ENCODE results near the gene TLE1. TPM values are rescaled to one million over a fixed set of nuclear protein-coding genes. Genes with fewer than 3 reads are reported as not detected.

The TLE1 gene
- total and polyA plus RNA-seq, 2 of the 4 experiments (the other 2 are of a cell fraction), result 36.0 to 51.0 TPM

DNA sequence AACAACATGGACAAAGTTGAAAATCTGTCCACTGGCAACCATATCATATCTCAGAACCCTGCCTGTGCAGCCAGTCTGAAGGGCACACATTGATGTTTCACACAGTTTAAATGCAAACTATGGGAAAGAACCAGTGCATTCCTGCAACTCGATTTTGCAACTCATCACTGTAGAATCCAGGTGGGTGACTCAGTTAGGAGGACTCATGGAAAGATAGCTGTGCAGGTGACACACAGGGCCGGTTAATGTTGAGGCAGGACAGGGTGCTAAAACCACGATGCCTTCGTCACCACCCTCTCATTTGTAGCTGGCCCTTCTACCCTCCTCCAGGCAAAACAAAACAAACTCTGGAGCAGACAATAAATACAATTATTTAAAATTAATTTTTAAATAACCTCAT is 62.8 kb downstream of the TLE1 start:
- no peaks in the 10 kb centered on the region for H3K27me3 ChIP-seq (ENCODE audit: control insufficient read depth, insufficient read depth, low read length)
- ATAC-seq (ENCODE audit: low read depth) (peak; percentile 43), DNase-seq (peak; percentile 75)
- H3K23ac ChIP-seq (ENCODE audit: low read depth, low read length), result no peak overlapping the region
- no peak overlapping the region for H3K14ac ChIP-seq (replicated peaks; ENCODE audit: low read depth, low read length)
- H3K56ac ChIP-seq (ENCODE audit: extremely low read depth, insufficient read depth, low read length), result no peak overlapping the region
- no peak overlapping the region for H3K18ac ChIP-seq (ENCODE audit: low read depth, low read length)
- H3K9ac ChIP-seq (ENCODE audit: low read depth, low read length), result no peak overlapping the region
- WGBS, 2 experiments (ENCODE audit: extremely low coverage in 2 of 2, insufficient read length in 1 of 2), result 0% methylated on average over 1 of the region's 4 CpGs; no CpG with 5 or more reads in 1 of the 2 experiments
- H2BK120ac ChIP-seq (ENCODE audit: low read depth, low read length), result no peak overlapping the region
- H3K27ac ChIP-seq (ENCODE audit: insufficient read depth, low read length), result no peak overlapping the region
- H2AK9ac ChIP-seq (replicated peaks; ENCODE audit: low read depth, low read length, poor library complexity), result no peak overlapping the region
- BruUV-seq (replicated peaks), result no TSS peak
- H4K20me1 ChIP-seq (ENCODE audit: insufficient read depth, low read length), result no peaks in the 10 kb centered on the region
- H4K91ac ChIP-seq (ENCODE audit: insufficient read depth, low read depth, low read length), result no peak overlapping the region
- H3K9me1 ChIP-seq (ENCODE audit: insufficient read depth, low read length), result peaks cover 11% of the 10 kb centered on the region
- TF ChIP-seq FOS (IDR thresholded peaks at IDR 0.05; ENCODE audit: low read depth, low read length) (peak; percentile 52; the same call in 1 of the 2 replicates), CEBPB (IDR thresholded peaks at IDR 0.05; ENCODE audit: low read depth, low read length) (peak; percentile 83; the same call in 1 of the 2 replicates), BHLHE40 (IDR thresholded peaks at IDR 0.05; ENCODE audit: low read depth, low read length) (0 out of 2 replicates have a peak, but pooled peaks have one; percentile 32)
- TF ChIP-seq, protein P1, sequence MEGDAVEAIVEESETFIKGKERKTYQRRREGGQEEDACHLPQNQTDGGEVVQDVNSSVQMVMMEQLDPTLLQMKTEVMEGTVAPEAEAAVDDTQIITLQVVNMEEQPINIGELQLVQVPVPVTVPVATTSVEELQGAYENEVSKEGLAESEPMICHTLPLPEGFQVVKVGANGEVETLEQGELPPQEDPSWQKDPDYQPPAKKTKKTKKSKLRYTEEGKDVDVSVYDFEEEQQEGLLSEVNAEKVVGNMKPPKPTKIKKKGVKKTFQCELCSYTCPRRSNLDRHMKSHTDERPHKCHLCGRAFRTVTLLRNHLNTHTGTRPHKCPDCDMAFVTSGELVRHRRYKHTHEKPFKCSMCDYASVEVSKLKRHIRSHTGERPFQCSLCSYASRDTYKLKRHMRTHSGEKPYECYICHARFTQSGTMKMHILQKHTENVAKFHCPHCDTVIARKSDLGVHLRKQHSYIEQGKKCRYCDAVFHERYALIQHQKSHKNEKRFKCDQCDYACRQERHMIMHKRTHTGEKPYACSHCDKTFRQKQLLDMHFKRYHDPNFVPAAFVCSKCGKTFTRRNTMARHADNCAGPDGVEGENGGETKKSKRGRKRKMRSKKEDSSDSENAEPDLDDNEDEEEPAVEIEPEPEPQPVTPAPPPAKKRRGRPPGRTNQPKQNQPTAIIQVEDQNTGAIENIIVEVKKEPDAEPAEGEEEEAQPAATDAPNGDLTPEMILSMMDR (conservative IDR thresholded peaks at IDR 0.05; ENCODE audit: low read depth, low read length), result no peak
- intact Hi-C loops (cut with micrococcal nuclease), result no loop called here
- H3K79me1 ChIP-seq (ENCODE audit: low read depth in 1 of 2, low read length in 2 of 2), result peaks cover 17 to 26% of the 10 kb centered on the region in 2 experiments
- H3K9me3 ChIP-seq (ENCODE audit: control insufficient read depth, insufficient read depth, low read length), result no peaks in the 10 kb centered on the region
- no peak overlapping the region for H3K4me2 ChIP-seq (ENCODE audit: low read depth, low read length)
- no peak overlapping the region for H3K4me3 ChIP-seq (ENCODE audit: insufficient read depth, low read depth, low read length)
- H4K5ac ChIP-seq (ENCODE audit: low read depth, low read length), result no peak overlapping the region
- dilution Hi-C loops (cut with HindIII; ENCODE audit: low sequenced_read_pairs, unreplicated experiment), result no loop called here
- no peak overlapping the region for H2AFZ ChIP-seq (replicated peaks; ENCODE audit: low read length, poor library complexity)
- no peak overlapping the region for H2BK5ac ChIP-seq (ENCODE audit: low read depth, low read length, poor library complexity, severe bottlenecking)
- no peak overlapping the region; the same call in 2 of the 3 replicates for H2BK15ac ChIP-seq (ENCODE audit: low read depth, low read length)
- ChIA-PET POLR2A (ENCODE audit: unreplicated experiment) (interaction anchor here (0.7 kb wide), 1 partner anchor 272 kb away, joined by 10 read pairs; no protein-coding TSS in a partner anchor), CTCF (interaction anchor here (0.7 kb wide), 1 partner anchor 256 kb away, joined by 5 read pairs; no protein-coding TSS in a partner anchor)
- peaks cover 4% of the 10 kb centered on the region; the same call in 1 of the 2 replicates for H3K4me1 ChIP-seq (ENCODE audit: control insufficient read depth, insufficient read depth, low read length)
- peak overlapping the region; percentile 39; the same call in 1 of the 2 replicates for H2AK5ac ChIP-seq (ENCODE audit: low read depth, low read length)
- peak overlapping the region; percentile 26 for H3K4ac ChIP-seq (ENCODE audit: low read depth, low read length)
- H4K8ac ChIP-seq (ENCODE audit: low read depth in 2 of 2, low read length in 2 of 2), result no peak overlapping the region
- in situ Hi-C loops (cut with MboI; ENCODE audit: low sequenced_read_pairs), result no loop called here
- no peak overlapping the region for H2BK20ac ChIP-seq (ENCODE audit: low read depth, low read length)
- H3K36me3 ChIP-seq (ENCODE audit: control insufficient read depth, insufficient read depth, low read length), result peaks cover 10% of the 10 kb centered on the region

Measured in IMR-90 (cell line).